MV-4-11 (cell line): ENCODE results near the gene SEC11C.
A peak's percentile ranks its signal among the peaks of the same experiment; 100 is the strongest.

Experiments
- DNase-seq: peaks from one replicate; lab custom pipeline; 2025; lab: John Stamatoyannopoulos, UW

SEC11C gene

DNA sequence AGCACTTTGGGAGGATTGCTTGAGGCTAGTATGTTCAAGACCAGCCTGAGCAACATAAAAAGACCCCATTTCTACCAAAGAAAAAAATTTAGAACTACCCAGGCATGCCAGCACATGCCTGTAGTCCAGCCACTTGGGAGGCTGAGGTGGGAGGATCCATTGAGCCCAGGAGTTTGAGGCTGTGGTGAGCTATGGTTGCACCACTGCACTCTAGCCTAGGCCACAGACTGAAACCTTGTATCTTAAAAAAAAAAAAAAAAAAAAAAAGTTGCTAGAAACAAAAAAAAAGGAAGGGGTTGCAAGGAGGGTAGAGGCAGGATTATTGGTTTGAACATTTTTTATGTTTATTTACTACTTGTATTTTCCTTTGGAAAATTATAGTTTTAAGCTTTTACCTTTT, 4.8 kb downstream of the SEC11C start:
- DNase-seq = peak; percentile 49

DNA sequence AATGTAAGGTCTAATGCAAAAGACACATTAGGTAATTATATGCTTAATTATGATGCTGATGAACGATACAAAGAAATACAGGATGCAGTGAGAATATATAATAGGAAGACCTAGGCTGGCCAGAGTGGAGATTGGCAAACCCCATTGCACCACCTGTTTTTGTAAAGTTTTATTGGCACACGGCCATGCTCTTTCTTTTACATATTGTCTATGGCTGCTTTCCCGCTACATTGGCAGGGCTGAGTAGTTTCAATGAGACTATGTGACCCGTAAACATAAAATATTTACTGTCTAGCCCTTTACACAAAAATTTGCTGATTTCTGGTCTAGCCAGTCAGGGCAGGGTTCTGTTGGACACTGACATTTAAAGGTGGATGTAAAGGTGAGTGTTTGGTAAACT, 5.4 kb downstream of the SEC11C start:
- no peak for DNase-seq

DNA sequence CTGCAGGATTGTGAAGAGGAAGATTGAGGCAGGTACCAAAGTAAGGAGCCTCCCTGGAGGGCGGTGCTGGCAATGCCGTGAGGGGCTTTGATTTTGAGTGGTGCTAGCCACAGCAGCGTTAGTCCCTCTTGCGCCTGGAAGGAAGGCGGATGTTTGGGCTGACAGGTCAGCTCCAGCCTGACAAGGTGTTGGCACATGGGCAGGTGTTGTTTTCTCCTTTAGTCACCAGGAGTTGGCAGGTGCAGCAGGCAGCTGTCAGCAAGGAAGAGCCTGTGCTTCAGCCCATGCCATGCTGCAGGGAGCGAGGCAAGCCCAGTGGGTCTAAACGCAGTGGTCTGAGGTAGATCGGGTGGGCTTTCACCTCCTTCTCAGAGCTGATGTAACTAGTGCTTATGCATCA, 8.5 kb downstream of the SEC11C start:
- no peak for DNase-seq

DNA sequence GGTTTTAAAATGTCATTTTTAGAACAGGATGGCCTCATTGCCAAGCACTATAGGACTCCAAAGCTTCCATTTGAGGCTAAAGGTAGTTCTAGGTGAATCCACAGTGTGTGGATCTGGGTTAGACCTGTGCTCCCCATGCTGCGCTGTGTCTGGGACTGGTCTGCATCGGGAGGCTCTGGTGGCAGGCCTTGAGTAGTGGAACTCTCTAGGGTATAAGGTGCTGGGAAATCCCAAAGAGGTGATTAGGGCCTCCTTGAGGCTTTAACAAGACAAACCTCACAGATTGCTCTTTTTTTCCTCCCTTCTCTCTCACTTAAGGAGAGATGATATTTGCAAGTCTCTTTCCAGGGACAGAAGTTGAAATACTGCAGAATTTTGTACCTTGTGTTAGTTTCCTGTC, 9.3 kb downstream of the SEC11C start:
- no peak for DNase-seq

DNA sequence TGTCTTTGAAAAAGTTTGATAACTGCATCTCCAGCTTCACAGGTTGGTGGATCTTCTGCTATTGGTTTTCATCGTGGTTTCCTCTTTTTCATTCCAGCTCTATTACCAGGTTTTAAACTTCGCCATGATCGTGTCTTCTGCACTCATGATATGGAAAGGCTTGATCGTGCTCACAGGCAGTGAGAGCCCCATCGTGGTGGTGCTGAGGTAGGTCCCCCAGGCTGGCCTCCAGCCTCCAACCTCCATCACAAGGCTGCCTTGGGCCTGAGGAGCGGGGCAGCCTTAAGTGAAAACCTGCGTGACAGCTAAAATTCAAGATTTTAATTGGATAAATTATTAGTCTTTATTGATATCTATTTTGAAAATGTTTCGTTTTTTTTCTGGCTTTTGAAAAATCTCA, 9.7 kb downstream of the SEC11C start:
- DNase-seq = no peak

DNA sequence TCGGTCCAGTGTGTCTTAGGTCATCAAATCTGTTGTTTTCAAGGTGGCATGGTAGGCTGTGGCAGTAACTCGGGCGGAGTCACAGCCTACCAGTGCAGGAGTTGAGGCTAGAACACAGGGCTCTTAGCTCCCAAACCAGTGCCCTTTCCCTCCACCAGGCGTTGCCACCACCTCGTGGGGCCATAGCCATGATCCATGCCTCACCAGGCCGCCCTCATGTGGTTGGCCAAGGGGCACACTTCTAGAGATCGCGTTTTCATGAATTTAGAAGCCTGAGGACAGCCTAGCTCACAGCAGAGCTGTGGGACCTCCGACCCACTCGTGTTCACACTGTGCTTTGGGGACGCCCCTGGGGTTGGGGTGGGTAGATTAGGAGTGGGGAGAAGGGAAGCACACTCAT, 10.6 kb downstream of the SEC11C start:
- no peak for DNase-seq

DNA sequence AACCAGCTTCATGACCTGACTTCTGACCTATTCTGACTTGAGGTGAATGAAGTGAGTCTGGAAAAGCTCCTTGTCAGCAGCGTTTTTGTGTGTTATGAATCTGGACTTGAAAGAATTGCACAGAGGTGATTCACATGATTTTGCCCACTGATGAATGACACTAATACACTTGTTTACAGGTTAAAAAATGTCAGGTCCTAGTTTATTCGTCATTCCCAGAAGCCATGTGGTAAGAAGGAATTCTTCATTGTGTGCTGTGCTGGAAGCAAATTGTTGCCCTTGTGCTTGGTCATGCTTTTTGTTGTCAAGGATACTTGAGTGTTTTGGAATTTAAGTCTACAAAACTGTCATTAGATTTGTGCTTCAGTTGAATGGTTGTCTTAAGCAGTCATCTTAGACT, 15.5 kb downstream of the SEC11C start:
- no peak for DNase-seq

DNA sequence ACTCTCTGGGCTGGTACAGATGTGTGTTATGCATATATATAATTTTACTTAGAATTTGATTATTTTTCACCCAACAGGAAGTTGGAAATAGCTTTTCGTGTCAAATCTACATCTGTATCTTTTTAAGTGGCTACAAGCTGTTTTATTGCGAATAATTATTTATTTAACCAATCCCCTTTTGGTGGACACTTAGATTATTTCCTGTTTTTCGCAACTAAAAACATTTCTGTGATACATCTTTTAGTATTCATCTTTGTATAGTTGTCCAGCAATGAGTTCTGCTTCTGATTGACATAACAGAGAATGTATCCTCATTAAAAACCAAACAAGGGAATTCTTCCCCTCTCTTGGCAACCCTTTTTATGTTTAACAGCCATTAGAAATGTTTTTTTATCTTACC, 16.6 kb downstream of the SEC11C start:
- no peak for DNase-seq

DNA sequence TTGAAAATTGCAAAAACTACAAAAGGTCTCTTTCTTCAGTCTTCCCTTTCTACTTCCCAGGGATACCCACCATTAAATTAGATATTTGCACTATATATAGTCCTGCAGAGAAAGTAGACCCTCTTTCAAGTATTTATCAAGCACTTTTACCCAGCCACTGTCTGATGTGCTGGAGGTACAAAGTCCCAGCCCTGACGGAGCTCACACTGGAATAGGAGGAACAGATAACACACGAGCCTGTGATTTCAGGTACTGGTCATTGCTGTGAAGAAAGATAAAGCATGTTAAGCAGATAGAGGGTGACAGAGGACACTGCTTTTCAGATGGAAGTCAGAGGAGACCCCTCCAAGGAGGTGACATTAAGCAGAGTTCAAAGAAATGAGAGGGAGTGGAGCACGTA, 19.6 kb downstream of the SEC11C start:
- DNase-seq = no peak

DNA sequence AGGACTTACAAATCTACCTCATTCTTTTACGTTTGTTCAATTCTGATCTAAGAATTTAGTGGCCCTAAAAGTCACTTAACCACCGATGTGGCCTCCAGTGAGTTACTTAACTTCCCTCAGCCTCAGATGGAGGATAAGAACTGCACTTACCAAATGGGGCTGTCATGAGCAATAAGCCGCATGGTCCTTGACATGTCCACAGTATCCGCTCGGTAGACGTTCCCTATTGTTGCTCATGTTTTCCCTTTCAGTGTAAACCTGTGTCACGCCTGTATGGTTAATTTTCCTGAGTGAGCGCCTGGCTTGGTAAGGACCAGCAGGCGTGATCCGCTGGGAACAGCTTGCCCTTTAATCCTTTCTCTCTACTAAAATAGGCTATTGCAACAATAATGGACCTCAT, 20.3 kb downstream of the SEC11C start:
- no peak for DNase-seq

DNA sequence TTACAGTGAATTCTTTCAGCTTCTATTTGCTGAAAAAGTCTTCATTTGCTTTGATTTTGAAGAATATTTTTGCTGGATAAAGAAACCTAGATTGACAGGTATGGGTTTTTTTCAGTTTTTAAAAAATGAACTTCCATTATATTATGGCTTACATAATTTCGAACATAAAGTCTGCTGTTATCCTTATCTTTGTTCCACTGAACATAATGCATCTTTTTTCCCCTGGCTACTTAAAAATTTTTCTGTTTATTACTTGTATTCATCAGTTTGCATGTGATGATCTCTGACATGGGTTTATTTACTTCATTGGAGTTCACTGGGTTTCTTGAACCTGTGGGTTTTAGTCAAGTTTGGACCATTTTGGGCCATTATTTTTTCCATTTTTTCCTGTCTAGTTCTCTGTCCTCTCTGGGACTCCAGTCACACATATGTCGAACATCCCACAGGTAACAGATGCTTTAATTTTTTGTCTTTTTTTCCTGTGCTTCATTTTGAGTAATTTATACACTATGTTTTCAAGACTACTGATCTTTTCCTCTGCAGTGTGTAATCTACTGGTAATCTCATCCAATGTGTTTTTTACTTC, 33.1 kb downstream of the SEC11C start:
- DNase-seq = no peak

DNA sequence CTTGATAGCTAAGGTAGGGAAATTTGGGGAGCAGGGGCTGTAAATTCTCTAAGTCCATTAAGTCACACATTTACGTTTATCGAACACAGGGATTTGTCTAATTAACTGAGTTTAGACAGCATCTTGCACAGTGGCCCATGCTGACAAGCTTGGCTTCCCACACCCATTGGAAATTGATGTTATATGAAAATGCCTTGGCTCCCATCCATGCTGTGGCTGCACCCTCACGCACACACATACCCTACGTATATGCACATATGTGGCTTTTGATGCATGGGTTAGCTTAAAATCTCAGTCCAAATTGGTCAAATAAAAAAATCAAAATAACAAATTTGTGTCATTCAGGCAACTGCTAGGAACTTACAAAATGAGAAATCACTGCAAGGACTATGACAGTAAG, 37.8 kb downstream of the SEC11C start:
- DNase-seq = no peak

DNA sequence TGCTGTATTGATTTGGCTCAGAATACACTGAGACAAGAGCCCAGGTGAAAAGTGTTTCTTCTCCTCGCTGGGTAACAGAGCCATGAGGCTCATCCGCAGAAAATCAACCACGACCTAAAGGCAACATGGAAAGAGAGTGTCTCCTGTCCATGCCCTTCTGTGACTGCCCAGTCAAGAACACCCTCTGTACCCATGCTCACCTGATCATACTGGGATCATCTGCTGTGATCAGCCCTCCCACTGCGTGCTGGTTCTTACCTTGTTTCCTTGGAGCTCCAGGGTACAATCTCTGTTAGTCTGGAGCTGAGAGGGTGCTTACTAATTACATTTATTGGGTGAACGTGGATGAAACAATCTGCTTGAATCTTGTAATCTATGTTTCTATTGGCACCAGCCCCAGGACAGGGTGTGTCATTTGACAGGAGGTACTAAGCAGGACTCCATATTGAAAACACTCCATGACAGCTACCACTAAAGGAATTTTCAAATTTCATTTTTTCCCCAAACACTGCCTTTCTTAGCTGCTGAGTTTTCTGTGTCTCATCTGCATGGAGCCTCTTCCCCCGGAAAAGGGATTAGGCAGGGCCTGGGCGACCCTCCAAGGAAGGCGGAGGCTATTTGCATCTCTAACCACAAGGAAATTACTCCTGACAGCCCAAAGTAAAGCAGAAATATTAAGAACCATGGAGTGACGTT, 40.6 kb downstream of the SEC11C start:
- DNase-seq = no peak

DNA sequence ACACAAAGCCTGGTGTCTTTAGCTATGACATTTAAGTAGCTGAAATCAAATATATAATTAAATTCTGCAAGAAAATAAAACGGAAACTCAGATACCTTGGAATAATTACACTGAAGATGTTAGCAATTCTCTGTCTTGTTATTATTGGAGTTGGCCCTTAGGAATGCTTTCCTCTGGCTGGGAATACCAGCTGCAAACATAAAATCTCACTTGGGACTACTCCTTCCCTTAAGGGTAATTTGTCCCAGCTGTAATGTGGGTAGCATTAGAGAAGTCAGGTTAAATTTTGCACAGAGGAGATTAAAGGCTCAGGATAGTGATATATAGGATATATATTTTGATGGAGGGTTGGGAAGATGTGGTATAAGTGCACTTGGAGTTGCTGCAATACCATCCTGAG, 43.0 kb downstream of the SEC11C start:
- DNase-seq = no peak

DNA sequence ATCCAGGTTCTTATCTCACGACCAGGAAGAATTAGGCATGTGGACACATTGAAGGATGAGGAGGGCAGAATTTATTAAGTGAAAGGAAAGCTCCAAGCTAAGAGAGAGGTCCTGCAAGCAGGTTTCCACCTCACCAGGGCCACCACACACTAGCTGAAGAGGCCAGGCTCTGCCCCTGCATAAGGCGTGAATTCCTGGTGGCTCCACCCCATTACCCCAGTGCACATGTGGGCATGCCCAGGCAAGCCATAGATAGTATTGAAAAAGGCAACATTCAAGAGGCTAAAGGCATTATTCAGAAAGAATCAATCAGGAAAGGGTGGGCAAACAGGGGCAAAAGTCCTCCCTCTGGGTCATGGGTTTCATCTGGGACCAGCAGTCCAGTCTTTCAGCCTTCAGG, 49.3 kb downstream of the SEC11C start:
- DNase-seq = no peak

DNA sequence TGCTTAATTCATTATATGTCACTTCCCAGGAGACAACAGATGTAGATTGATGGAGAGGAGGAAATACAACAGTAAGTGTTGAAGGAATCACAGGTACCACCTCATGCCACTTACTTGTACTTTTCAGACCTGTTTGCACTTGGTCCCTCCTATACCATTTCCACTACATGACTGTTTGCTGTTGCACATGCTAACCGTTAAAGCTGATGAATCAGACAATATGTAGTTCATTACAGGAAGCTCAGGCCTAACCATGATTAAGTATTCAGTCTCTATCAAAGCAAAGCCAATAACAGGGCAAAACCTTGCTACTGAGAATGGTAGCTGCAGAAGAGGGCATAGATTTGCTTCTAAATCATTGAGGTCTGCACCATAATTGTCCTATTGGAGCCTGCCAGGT, 50.1 kb downstream of the SEC11C start:
- no peak for DNase-seq

DNA sequence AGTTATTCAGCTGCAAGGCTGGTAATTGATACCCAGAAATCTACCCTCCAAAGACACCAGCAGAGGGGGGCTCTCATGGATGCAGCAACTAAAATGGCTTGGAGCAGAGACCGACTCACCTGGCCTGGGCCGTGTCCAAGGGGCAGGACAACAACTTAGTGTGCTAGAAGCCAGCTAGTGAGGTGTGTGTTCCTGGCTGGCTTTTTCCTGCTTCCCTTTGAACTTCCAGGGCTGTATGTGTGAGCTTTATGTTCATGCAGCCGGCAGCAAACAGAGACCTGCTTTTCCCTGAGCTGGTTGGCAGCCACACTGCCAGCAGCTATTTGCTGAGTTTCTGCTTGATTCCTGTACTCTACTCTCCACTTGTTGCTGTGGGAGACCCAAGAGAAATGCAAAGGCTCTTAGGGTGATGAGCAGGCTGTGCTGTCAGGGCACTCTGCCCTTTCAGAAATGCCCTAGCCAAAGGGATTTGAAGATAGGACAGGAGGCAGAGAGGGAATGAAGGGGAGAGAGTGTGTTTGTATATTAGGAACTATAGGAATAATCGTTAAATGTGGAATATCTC, 56.6 kb downstream of the SEC11C start:
- no peak for DNase-seq

DNA sequence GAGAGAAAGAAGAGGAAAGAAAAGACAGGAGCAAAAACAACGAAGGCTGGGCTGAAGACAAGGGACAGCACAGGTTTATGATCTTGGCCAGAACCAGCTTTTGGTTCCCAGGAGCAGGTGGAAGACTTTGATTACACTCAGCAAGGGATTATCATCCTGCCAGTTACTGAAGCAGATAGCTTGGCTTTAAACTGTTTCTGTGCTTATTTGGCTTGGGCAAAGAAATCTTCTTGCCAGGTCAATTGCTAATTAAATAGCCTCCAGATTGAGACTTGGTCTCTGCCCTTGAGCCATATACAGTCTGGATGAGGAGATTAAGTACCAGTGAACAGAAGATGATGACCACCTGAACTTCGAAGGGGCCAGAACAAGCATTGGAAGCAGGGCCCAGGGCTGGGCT, 58.0 kb downstream of the SEC11C start:
- DNase-seq = no peak

DNA sequence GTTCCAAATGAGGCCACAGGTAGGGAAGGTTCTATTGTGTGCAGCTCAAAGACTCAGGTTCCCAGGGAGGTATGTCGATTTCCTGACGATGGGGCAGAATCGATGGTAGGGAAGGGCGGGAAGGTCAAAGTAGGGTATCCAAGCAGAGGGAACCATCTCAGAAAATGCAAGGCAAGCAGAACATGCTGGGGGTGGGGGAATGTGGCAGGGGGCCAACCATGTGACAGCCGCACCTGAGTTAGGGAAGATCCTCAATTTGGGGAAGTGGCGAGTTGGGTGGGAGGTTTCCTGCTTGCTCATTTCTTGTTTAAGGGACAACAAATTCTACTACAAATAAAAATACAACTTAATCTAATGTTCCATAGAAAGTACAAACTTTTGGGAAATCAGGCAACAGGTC, 58.5 kb downstream of the SEC11C start:
- no peak for DNase-seq

DNA sequence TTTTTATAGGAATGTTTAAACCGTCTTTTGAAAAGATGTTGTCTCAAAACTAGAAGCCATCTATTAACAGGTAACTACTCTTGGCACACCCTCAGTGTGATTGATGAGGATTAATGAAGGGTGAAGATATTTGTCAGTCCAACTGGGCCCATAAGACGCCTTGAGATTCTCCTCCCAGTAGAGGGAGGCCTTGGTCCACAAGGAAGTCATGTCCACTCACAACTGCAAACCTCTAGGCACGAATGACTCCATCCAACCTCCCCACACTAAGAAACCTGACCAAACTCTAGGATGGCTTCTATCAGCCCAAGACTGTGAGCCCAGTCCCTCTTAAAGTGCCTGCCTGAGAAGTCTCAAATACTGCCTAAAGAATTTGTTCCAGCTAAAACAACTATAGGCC, 61.1 kb downstream of the SEC11C start:
- no peak for DNase-seq

DNA sequence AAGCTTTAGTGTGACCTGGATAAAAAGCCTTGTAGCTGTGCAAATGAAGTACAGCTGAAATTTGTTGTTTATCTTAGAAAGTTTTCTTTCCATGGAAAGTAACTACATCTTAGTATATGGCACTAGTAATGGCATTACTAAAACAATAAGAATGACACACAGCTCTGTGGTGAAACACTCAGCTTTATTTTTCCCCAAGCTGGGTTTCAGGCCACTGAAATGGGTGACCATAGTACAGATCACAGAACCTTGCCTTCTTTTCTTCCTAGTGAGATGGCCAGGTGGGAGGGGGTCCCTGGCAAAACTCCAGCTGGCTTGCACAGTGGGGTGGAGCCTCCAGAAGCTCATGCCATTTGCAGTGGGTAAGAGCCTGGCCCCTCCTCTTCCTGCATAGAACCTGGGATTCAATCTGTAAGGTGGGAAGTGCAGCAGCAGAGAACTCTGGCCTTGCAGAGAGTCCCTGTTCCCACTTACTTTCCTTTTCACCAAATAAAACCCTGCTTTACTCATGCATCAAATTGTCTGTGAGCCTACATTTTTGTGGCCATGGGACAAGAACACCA, 62.7 kb downstream of the SEC11C start:
- DNase-seq = no peak

DNA sequence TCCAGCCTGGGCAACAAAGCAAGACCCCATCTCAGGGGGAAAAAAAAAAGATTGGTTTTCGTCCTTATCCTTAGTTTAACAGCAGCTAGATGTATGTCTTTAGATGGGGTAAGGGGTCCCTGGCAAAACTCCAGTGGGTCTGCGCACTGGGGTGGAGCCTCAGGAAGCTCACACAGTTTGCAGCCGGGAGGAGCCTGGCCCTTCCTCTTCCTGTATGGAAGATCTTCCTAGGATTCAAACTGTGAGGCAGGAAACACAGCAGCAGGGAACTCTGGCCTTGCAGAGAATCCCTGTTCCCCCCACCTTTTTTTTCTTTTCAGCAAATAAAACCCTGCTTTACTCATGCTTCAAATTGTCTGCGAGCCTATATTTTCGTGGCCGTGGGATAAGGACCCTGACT, 67.8 kb downstream of the SEC11C start:
- no peak for DNase-seq
